HuH-7 (cell line): ENCODE measurements around the gene MST1.
"Not testable (repeated sequence)": the region's sequence is repeated elsewhere in the genome, so short reads cannot be mapped to it uniquely, and the experiment has no call there.

ENCODE experiments used
- DNase-seq: peaks from one replicate; pipeline ENCODE4 v3.0.0; 2011; ENCODE audit warnings: low spot score

MST1 gene

GRCh38 chr3:49700453-49701128 lies 11.3 kb upstream of the MST1 start:
- no peak for DNase-seq

GRCh38 chr3:49700014-49700413 lies 10.7 kb upstream of the MST1 start:
- DNase-seq, result no peak

DNA sequence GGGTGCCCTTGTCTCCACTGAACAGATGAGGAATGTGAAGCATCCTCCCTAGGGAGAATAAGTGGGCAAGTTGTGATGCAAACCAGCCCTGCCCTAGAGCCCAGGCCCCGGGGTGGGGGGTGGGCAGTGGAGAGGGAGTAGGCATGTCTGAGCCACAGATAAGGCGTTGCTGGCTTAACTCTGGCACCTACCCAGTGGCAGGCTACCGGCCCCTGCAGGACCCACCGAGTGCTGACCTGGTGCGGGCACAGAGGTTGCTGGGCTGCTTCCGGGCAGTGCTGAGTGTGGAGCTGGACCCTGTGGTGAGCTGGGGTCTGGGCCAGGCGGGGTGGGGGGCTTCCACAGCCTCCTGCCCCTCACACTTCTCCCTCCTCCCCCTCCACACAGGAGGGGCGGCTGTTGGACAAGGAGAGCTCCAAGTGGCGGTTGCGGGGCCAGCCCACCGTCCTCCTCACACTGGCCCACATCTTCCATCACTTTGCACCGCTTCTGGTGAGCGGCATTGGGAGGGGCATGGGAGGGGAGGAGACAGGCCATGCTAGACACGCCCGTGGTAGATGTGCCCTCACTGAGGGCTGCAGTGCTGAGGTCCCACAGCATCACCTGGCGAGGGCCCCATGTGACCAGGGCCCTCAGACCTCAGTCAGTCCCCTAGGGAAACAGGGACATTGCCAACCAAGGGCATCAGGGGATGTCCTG lies 10.2 kb upstream of the MST1 start:
- DNase-seq, result no peak

- not testable (repeated sequence) for DNase-seq
Measured at GRCh38 chr3:49695350-49696015, 6.2 kb upstream of the MST1 start.

- not testable (repeated sequence) for DNase-seq
Measured at GRCh38 chr3:49694409-49695070, 5.3 kb upstream of the MST1 start.

DNA sequence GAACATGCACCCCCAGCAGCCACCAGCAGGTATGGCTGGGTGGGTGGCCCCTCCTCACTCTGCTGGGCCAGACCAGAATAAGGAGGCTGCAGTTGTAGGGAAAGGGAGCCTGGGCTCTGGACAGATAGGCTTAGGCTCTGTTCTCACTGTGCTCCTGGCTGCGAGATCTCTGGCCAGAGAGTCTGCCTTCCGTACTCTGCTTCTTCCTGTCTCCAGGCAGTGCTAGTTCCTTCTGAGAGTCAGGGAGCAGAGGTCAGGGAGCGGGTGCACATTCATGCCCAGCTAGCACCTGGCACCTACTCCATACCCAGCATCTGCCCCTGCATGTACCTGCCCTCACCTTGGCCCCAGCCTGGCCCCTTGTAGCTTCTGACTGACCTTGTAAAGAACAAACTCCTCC lies 2.2 kb upstream of the MST1 start:
- DNase-seq, result not testable (repeated sequence)

- not testable (repeated sequence) for DNase-seq
Measured at GRCh38 chr3:49690856-49691255, 1.6 kb upstream of the MST1 start.

GRCh38 chr3:49689908-49690624 lies 792 bp upstream of the MST1 start:
- not testable (repeated sequence) for DNase-seq

DNA sequence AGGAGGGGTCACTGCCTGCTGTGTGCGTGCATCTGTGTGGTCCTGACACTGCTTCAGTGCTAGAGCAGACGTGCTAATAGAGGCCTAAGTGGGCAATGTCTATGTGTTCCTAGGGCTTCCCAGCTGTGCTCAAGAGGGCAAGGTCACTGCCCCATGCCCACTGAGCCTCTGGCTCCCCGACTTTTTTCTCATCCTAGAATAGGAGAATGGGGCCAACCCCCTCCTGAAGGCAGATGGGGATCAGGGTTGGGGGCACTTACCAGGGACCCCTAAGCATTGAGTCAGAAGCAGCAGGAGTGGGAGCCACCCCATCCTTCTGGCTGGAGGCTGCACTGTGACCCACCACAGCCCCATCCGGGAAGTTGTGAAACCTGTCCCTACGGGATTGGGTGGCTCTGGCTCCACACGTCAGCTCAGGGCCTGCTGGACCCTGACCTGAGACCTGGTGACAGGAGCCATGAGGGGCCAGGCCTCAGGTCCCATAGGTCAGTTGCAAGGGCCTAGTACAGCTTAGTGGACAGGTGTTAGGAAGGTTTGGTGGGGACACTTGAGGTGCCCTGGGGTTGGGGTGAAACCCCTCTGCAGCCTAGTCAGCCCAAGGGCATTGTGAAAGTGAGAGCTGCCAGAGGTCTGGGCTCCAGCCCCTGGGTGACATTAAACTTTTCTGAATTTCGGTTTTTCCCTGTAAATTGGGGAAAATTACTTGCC lies 782 bp downstream of the MST1 start:
- DNase-seq, result peak; percentile 70

GRCh38 chr3:49687424-49687795 lies 1.9 kb downstream of the MST1 start:
- not testable (repeated sequence) for DNase-seq

- not testable (repeated sequence) for DNase-seq
Measured at GRCh38 chr3:49686769-49687423, 2.4 kb downstream of the MST1 start.

- DNase-seq, result not testable (repeated sequence)
Measured at GRCh38 chr3:49686346-49686745, 2.9 kb downstream of the MST1 start.

DNA sequence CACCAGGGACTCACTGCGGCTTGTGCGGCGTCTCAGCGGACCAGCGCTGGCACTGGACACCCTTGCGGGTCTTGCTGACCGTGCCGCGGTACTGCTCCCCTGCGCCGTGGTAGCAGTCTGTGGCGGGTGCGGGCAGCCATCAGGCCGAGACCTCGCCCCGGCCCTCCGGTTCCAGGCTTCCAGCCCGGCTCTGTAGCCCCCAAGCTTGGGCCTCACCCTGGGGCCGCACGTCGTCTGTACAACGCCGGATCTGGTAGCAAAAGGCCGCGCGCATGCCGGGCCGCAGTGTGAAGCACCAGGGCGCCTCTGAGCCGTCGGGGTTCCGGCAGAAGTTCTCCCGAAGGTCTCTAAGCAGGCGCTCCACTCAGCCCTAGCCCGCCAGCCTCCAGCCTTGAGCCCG lies 3.4 kb downstream of the MST1 start:
- not testable (repeated sequence) for DNase-seq

GRCh38 chr3:49685103-49685502 lies 4.2 kb downstream of the MST1 start:
- not testable (repeated sequence) for DNase-seq

DNA sequence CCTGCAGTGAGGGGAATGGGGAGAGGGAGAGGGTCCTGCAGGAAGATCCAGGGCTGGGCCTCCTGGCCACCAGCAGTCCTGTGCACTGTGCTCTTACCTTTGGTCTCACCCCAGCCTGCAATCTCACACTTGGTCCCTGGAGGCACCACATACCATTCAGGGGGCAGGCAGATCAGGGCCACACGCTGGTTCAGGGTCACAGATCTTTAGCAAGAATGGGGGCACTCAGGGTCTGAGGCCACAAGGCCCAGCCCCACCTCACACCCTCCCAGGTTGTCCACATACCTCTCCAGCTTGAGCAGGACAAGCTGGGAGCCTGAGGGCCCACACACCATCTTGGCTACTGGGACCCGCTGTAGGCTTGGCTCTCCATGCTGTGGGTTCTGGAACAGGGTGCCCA lies 4.8 kb downstream of the MST1 start:
- DNase-seq, result not testable (repeated sequence)

- no peak for DNase-seq
Measured at GRCh38 chr3:49683162-49683561, 6.1 kb downstream of the MST1 start.

- DNase-seq, result no peak
Measured at GRCh38 chr3:49681543-49681942, 7.7 kb downstream of the MST1 start.

- no peak for DNase-seq
Measured at GRCh38 chr3:49681232-49681522, 8.1 kb downstream of the MST1 start.

DNA sequence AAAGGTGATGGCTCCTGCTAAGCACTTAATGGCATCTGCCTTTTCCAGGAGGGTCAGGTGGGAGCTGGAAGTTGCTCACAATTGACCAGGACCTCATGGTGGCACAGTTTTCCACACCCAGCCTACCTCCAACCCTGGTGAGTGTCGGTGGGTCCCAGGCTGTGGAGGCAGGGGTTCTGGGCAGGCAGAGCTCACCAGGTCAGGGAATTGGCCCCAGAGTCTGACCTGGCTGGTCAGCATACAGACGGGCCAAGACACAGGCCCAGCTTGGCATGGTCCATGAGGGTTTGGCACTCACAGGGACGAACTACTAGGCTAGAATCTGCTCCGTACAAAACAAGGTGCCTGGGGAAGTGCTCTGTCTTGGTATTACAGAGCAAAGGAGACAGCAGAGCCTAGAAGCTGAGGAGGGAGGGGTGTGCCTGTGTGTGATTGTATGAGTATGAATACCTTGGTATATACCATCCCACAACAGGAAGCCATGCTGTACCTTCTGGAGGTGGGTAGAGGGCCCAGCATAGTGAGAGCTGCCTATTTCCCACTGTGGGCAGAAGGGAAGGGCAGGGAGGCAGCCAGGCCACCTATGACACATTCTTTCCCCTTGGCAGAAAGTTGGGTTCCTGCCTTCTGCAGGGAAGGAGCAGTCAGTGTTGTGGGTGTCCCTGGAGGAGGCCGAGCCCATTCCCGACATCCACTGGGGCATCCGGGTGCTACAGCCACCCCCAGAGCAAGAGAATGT lies 8.6 kb downstream of the MST1 start:
- DNase-seq, result no peak

GRCh38 chr3:49675912-49676311 lies 13.4 kb downstream of the MST1 start:
- no peak for DNase-seq
